ENCODE results near the gene OXA1L.

OXA1L gene

DNA sequence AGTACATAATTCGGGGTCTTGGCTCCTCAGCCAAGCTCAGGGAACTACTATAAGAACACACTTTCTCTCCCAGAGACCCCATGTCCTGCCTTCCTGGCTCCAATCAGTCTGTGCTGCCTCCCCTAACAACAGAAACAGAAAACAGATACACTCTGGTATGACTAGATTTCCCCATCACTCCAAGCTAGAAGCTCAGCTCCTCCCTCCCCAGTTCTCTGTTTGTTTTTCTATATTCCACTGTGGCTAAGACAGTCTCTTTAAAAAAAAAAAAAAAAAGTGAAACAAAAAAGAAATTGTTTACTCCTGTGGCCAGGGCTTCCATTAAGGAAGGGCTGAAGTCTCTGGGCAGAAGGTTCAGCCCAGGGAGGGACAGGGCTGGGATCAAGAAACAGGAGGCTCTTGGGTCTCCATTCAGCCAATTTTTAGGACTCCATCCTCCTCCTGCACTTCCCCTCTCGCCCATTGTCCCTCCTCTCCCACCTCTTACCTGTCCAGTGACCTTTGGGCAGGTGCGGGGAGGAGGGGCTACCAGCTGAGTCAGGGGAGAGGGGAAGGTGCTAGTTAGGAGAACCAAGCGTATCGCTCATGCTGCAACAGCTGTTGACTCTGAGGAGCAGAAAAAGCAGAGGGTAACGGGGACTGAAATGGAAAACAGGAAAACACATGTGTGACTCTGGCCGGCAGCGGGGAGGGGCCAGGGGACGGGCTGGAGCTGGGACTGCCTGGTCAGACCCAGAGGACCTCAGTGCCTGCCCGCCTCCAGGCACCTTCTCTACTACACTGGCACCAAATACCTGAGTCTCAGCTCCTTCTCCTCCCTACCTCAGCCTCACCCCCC, 52.9 kb downstream of the OXA1L start:
- Histone ChIP-seq H2AK5ac (ENCODE audit: low read length) (peak overlapping the region; percentile 39), H2BK120ac (ENCODE audit: insufficient read depth, low read length, poor library complexity) (peak overlapping the region; percentile 94), H3K36me3 (ENCODE audit: control insufficient read depth in 1 of 2, insufficient read depth in 2 of 2, low read length in 2 of 2) (no peaks in the 10 kb centered on the region), H2BK5ac (ENCODE audit: low read depth, low read length, poor library complexity) (peak overlapping the region; percentile 96), H3K79me1 (ENCODE audit: low read length) (peaks cover 48% of the 10 kb centered on the region), H3K18ac (ENCODE audit: low read length) (peak overlapping the region; percentile 82), H3K9ac (ENCODE audit: low read length) (peak overlapping the region; percentile 39), H3K27ac (ENCODE audit: low read depth, low read length) (peak overlapping the region; percentile 96), H3K4me2 (ENCODE audit: low read length) (peak overlapping the region; percentile 66), H3K23ac (ENCODE audit: low read length) (no peak overlapping the region), H3K4me3 (ENCODE audit: low read depth, low read length) (peak overlapping the region; percentile 57), H2BK12ac (ENCODE audit: low read length) (peak overlapping the region; percentile 93), H4K91ac (ENCODE audit: low read depth, low read length) (peak overlapping the region; percentile 99), H4K8ac (ENCODE audit: low read depth, low read length) (peak overlapping the region; percentile 89), H3K14ac (ENCODE audit: low read length) (peak overlapping the region; percentile 69), H3K79me2 (ENCODE audit: control insufficient read depth, insufficient read depth, low read length, poor library complexity) (peaks cover 13% of the 10 kb centered on the region), H3K27me3 (ENCODE audit: insufficient read depth, low read length) (no peaks in the 10 kb centered on the region), H3K4me1 (ENCODE audit: control insufficient read depth in 1 of 2, insufficient read depth in 2 of 2, low read length in 2 of 2) (peaks cover 43 to 52% of the 10 kb centered on the region in 2 experiments), H4K12ac (ENCODE audit: low read depth, low read length) (no peak overlapping the region), H2AFZ (ENCODE audit: insufficient read depth, low read length, poor library complexity) (peak overlapping the region; percentile 27), H3K9me3 (ENCODE audit: insufficient read depth, low read depth, low read length) (no peaks in the 10 kb centered on the region), H3K4ac (ENCODE audit: low read depth, low read length) (peak overlapping the region; percentile 57)
- peak; percentile 55 to 61 for DNase-seq
- no CpG with 5 or more reads among the region's 10 CpGs for WGBS (ENCODE audit: extremely low coverage, insufficient coverage, insufficient read length)

DNA sequence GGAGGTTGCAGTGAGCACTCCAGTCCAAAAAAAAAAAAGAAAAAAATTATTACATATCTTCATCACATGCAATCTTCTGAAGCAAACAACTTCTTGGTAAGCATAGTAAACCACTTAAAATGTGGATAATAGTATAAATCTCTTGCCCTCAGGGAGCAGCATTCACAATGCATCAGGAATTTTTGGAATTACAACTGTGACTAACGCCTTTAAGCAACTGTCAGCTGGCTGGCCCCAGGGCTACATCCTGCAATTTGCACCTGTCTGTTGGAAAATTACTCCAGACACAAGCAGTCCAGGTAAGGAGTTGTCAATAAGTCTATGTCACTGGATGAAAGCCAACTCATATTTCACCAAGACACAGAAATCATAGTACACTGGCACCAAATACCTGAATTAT, 54.2 kb downstream of the OXA1L start:
- no peak overlapping the region for H2AFZ ChIP-seq (ENCODE audit: insufficient read depth, low read length, poor library complexity)
- no peak overlapping the region for H3K18ac ChIP-seq (ENCODE audit: low read length)
- no peak overlapping the region for H3K4ac ChIP-seq (ENCODE audit: low read depth, low read length)
- no peak overlapping the region for H3K14ac ChIP-seq (ENCODE audit: low read length)
- peak overlapping the region; percentile 99 for H2BK5ac ChIP-seq (ENCODE audit: low read depth, low read length, poor library complexity)
- no peak overlapping the region for H4K8ac ChIP-seq (ENCODE audit: low read depth, low read length)
- no peaks in the 10 kb centered on the region for H3K9me3 ChIP-seq (ENCODE audit: insufficient read depth, low read depth, low read length)
- peak; percentile 98 to 99 for DNase-seq
- no peak overlapping the region for H3K23ac ChIP-seq (ENCODE audit: low read length)
- peak overlapping the region; percentile 98 for H3K27ac ChIP-seq (ENCODE audit: low read depth, low read length)
- H4K12ac ChIP-seq (ENCODE audit: low read depth, low read length), result no peak overlapping the region
- H3K9ac ChIP-seq (ENCODE audit: low read length), result no peak overlapping the region
- H3K4me3 ChIP-seq (ENCODE audit: low read depth, low read length), result no peak overlapping the region
- no peaks in the 10 kb centered on the region for H3K27me3 ChIP-seq (ENCODE audit: insufficient read depth, low read length)
- H3K4me1 ChIP-seq (ENCODE audit: control insufficient read depth in 1 of 2, insufficient read depth in 2 of 2, low read length in 2 of 2), result peaks cover 34 to 40% of the 10 kb centered on the region in 2 experiments
- peaks cover 11% of the 10 kb centered on the region for H3K79me2 ChIP-seq (ENCODE audit: control insufficient read depth, insufficient read depth, low read length, poor library complexity)
- peak overlapping the region; percentile 82 for H2BK120ac ChIP-seq (ENCODE audit: insufficient read depth, low read length, poor library complexity)
- H3K4me2 ChIP-seq (ENCODE audit: low read length), result peak overlapping the region; percentile 80
- no peaks in the 10 kb centered on the region for H3K36me3 ChIP-seq (ENCODE audit: control insufficient read depth in 1 of 2, insufficient read depth in 2 of 2, low read length in 2 of 2)
- no peak overlapping the region for H2AK5ac ChIP-seq (ENCODE audit: low read length)
- peaks cover 45% of the 10 kb centered on the region for H3K79me1 ChIP-seq (ENCODE audit: low read length)
- no CpG with 5 or more reads among the region's 1 CpG for WGBS (ENCODE audit: extremely low coverage, insufficient coverage, insufficient read length)
- no peak overlapping the region for H2BK12ac ChIP-seq (ENCODE audit: low read length)
- peak overlapping the region; percentile 100 for H4K91ac ChIP-seq (ENCODE audit: low read depth, low read length)

DNA sequence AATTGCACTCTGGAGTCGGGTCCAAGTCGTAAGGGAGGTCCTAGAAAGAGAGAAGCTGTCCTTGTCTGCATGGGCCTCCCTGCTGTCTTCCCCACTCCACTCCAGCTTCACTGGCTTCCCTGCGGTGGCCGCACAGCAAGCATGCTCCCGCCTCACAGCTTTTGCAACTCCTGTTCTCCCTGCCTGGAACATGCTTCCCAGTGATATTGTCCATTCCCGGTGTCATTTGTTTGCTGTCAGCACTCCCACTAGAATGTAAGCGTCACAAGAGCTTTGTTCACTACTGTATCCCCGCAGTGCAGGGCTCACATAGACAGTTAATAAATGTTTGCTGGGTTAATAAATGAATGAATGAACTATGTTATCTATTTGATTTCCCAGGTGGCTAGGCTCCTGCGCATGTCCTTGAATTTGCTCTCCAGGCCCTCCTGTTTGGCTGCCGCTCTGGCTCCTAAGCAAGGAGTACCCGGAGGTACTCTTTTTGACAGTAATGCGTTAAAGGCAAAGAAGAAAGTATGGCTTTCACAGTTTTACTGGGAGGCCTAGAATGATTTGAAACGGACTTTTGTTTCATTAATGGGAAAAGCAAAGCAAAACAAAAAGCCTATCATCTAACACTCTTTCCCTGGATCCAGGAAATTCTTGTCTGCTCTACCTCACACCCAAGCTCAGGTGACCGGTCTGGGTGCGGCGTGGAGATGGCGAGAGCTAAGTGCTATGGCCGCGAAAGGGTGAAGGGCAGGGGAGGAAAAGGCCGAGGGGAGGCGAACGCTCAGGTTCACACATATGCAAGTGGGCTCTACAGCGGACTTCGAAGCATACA, 54.9 kb downstream of the OXA1L start:
- H2AK5ac ChIP-seq (ENCODE audit: low read length), result peak overlapping the region; percentile 50
- peak overlapping the region; percentile 46 for H3K4ac ChIP-seq (ENCODE audit: low read depth, low read length)
- peak overlapping the region; percentile 100 for H4K91ac ChIP-seq (ENCODE audit: low read depth, low read length)
- H3K27ac ChIP-seq (ENCODE audit: low read depth, low read length), result peak overlapping the region; percentile 98
- no peak overlapping the region for H3K4me3 ChIP-seq (ENCODE audit: low read depth, low read length)
- H3K27me3 ChIP-seq (ENCODE audit: insufficient read depth, low read length), result no peaks in the 10 kb centered on the region
- H3K14ac ChIP-seq (ENCODE audit: low read length), result peak overlapping the region; percentile 90
- peak overlapping the region; percentile 62 for H2BK12ac ChIP-seq (ENCODE audit: low read length)
- peak overlapping the region; percentile 78 for H3K18ac ChIP-seq (ENCODE audit: low read length)
- H3K36me3 ChIP-seq (ENCODE audit: control insufficient read depth in 1 of 2, insufficient read depth in 2 of 2, low read length in 2 of 2), result no peaks in the 10 kb centered on the region
- no peaks in the 10 kb centered on the region for H3K9me3 ChIP-seq (ENCODE audit: insufficient read depth, low read depth, low read length)
- peak overlapping the region; percentile 100 for H2BK120ac ChIP-seq (ENCODE audit: insufficient read depth, low read length, poor library complexity)
- peaks cover 11% of the 10 kb centered on the region for H3K79me2 ChIP-seq (ENCODE audit: control insufficient read depth, insufficient read depth, low read length, poor library complexity)
- DNase-seq, result peak in 1 of 2 donors; percentile 33
- peaks cover 45% of the 10 kb centered on the region for H3K79me1 ChIP-seq (ENCODE audit: low read length)
- peak overlapping the region; percentile 99 for H2BK5ac ChIP-seq (ENCODE audit: low read depth, low read length, poor library complexity)
- H4K12ac ChIP-seq (ENCODE audit: low read depth, low read length), result peak overlapping the region; percentile 36
- H3K4me2 ChIP-seq (ENCODE audit: low read length), result peak overlapping the region; percentile 80
- no peak overlapping the region for H3K23ac ChIP-seq (ENCODE audit: low read length)
- WGBS (ENCODE audit: extremely low coverage, insufficient coverage, insufficient read length), result no CpG with 5 or more reads among the region's 24 CpGs
- peak overlapping the region; percentile 45 for H3K9ac ChIP-seq (ENCODE audit: low read length)
- H4K8ac ChIP-seq (ENCODE audit: low read depth, low read length), result peak overlapping the region; percentile 83
- peak overlapping the region; percentile 7 for H2AFZ ChIP-seq (ENCODE audit: insufficient read depth, low read length, poor library complexity)
- H3K4me1 ChIP-seq (ENCODE audit: control insufficient read depth in 1 of 2, insufficient read depth in 2 of 2, low read length in 2 of 2), result peaks cover 33 to 39% of the 10 kb centered on the region in 2 experiments

DNA sequence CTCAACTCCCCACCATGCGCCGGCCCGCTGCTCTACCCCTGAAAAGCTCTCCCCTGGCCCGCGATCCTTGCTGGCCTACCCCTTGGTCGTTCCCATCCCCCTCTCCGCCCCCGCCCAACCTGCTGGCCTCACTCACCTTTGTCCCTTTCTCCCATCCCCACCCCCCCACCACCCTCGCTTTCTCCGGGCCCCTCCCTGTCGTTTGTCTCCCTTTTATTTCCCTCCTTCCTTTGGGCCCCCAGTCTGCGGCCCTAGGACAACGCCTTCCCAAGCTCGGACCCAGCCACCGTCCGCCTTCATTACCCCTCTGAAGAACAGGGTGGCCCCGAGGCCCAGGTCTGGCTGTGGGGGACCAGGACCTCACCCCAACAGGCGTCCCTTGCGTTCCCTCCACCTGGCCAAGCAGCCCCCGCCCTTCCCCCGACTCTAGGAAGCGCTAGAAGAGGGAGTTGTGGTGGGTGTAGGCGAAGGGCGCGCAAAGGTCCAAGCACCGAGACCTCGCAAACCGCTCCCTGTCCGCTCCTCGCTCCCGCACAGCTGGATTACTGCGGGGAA, 55.6 kb downstream of the OXA1L start:
- Histone ChIP-seq H4K12ac (ENCODE audit: low read depth, low read length) (peak overlapping the region; percentile 95), H3K79me2 (ENCODE audit: control insufficient read depth, insufficient read depth, low read length, poor library complexity) (peaks cover 11% of the 10 kb centered on the region), H3K9me3 (ENCODE audit: insufficient read depth, low read depth, low read length) (no peaks in the 10 kb centered on the region), H3K18ac (ENCODE audit: low read length) (peak overlapping the region; percentile 99), H4K91ac (ENCODE audit: low read depth, low read length) (peak overlapping the region; percentile 100), H2BK120ac (ENCODE audit: insufficient read depth, low read length, poor library complexity) (peak overlapping the region; percentile 100), H2AFZ (ENCODE audit: insufficient read depth, low read length, poor library complexity) (peak overlapping the region; percentile 68), H3K14ac (ENCODE audit: low read length) (peak overlapping the region; percentile 100), H4K8ac (ENCODE audit: low read depth, low read length) (peak overlapping the region; percentile 83), H3K4me3 (ENCODE audit: low read depth, low read length) (peak overlapping the region; percentile 65), H3K23ac (ENCODE audit: low read length) (peak overlapping the region; percentile 24), H3K9ac (ENCODE audit: low read length) (peak overlapping the region; percentile 82), H3K36me3 (ENCODE audit: control insufficient read depth in 1 of 2, insufficient read depth in 2 of 2, low read length in 2 of 2) (no peaks in the 10 kb centered on the region), H2BK5ac (ENCODE audit: low read depth, low read length, poor library complexity) (peak overlapping the region; percentile 99), H2AK5ac (ENCODE audit: low read length) (peak overlapping the region; percentile 97), H3K4me2 (ENCODE audit: low read length) (peak overlapping the region; percentile 80), H3K27me3 (ENCODE audit: insufficient read depth, low read length) (no peaks in the 10 kb centered on the region), H3K4ac (ENCODE audit: low read depth, low read length) (peak overlapping the region; percentile 99), H2BK12ac (ENCODE audit: low read length) (peak overlapping the region; percentile 83), H3K4me1 (ENCODE audit: control insufficient read depth in 1 of 2, insufficient read depth in 2 of 2, low read length in 2 of 2) (peaks cover 33 to 39% of the 10 kb centered on the region in 2 experiments), H3K79me1 (ENCODE audit: low read length) (peaks cover 46% of the 10 kb centered on the region), H3K27ac (ENCODE audit: low read depth, low read length) (peak overlapping the region; percentile 98)
- no peak for DNase-seq
- whole genome bisulfite sequencing (ENCODE audit: extremely low coverage, insufficient coverage, insufficient read length), result no CpG with 5 or more reads among the region's 32 CpGs

All from trophoblast cell (in vitro differentiated cells and primary cell).